DMS53 (cell line): ENCODE measurements around the gene GDF15.
"Not testable (repeated sequence)": the region's sequence is repeated elsewhere in the genome, so short reads cannot be mapped to it uniquely, and the experiment has no call there.

Source experiments
- DNase-seq: peaks from one replicate; lab custom pipeline; 2025; lab: John Stamatoyannopoulos, UW

The GDF15 gene

DNA sequence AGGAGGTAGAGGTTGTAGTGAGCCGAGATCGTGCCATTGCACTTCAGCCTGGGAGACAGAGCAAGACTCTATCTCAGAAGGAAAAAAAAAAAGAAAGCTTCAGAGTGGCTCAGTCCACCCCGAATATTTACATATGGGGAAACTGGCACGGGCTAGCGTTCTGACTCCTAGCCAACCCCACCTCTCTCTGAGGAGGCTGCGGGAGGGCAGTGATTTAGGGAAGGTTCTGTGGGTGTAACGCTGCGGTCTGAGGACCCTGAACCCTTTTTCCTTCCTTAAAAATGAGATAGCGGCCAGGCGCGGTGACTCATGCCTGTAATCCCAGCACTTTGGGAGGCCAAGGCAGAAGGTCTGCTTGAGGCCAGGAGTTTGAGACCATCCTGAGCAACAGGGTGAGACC lies 6.5 kb downstream of the GDF15 start:
- DNase-seq, result no peak

DNA sequence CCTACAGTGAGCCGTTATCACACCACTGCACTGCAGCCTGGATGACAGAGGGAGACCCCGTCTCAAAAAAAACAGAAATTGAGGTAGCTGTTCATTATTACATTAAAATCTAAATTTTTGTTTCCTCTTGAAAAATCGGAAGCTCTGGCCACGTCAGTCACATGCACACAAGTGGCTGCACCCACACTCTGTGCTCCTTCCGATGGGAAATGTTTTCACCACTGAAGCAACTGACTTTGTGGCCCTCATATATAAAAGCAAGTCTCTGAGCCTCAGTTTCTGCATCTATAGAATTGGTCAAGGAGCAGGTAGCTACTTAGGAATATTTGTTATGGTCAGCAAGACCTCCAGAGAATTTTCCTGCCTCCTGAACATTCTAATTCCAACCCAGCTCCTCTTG lies 7.0 kb downstream of the GDF15 start:
- DNase-seq, result no peak

DNA sequence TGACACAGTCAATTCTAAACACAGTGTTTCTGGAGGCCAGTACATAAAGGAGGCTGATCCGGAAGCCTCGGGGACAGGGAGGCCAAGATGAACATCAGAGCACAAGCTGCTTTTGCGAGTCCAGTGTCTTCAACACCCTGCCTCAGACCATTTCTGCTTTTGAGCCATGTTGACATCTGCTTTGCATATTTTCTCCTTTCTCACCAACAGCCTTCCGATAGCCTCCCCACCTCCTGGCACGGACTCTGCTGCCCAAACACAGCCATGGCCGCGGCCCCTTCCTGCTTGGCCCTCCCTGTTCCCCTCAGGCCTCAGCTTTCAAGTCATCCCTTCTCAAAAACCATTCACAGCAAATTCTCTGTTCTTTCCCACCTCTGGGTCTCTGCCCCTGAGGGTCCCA lies 7.9 kb downstream of the GDF15 start:
- DNase-seq, result no peak

DNA sequence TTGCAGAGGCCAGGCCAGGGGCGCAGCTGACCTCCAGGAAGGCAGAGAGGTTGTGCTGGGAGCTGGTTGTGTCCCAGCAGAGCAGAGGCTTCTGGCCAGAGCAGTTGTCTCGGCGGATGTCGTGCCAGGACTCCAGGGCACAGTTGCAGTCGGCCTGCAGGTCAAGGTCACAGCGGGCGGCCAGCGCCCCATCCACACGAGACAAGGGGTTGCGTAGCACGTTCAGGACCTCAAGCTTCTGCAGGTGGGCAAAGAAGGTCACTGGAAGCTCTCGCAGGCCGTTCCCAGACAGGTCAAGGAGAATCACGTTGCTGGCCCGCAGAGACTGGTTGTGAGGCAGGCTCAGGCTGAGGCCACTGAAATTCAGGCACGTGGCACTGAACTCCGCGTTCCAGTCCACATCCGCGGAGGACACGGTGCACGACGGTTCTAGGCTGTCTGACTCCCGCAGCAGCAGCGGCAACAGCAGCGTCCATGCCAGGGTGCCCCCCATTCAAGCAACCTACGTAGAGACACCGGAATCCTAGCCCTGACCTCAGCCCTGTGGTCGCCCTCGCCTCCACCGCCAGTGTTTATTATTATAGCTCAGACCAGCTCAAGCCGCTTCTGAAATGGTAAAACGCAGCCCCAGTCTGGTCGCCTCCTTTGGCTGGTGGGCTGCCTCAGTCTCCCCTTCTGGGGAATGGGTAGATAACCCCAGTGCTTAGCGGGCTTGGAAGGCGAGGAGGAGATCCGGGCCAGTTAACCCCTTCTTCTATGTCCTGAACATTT lies 10.7 kb downstream of the GDF15 start:
- peak; percentile 39 for DNase-seq

DNA sequence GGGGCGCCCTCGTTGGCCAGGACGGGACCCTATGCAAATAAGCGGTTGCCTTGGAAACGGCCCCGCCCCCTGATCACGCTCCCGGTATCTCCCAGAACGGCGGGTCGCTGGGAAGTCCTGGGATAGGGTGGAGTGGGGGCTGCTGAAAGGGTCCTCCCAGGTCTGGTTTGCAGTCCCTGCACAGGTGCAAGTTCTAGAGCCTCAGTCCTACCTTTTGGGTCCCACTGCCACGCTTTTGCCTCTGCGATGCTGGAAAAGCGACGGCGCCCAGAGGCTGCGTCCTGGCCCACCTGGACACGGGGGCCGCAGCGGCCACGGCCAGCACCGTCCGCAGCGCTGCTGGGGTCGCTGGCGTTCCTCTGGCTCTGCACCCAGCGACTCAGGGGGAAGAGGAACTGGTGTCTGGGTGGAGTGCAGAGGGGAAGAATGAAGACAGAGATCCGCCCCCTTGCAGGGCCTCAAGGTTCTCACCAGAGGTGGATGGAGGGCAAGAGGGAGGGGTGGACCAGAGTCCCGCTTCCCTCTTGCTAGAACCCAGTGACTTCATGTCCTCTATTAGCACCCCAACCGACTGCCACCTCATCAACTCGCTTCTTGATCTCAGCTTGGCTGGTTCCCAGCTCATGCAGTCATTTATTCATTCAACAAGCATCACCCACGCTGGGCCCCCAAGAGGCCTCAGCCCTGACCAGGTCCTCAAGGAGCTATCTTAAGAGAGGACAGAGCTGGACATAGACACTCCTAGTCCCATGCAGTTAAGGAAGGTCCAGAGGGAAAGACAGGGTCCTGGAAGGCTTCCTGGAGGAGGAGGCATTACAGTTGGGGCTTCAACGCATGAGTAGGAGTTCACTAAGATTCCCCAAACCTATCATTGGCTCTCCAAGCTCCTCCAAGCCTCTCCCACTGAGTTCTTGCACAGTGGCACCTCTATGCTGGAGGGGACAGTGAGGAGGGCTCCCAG lies 11.6 kb downstream of the GDF15 start, which contains the start of gene LRRC25:
Gene LRRC25, minus strand, starts transcription at position 381 of the 961 bp plus-strand sequence. CDS start 659 bp downstream, outside the sequence.
- peak; percentile 65 for DNase-seq

DNA sequence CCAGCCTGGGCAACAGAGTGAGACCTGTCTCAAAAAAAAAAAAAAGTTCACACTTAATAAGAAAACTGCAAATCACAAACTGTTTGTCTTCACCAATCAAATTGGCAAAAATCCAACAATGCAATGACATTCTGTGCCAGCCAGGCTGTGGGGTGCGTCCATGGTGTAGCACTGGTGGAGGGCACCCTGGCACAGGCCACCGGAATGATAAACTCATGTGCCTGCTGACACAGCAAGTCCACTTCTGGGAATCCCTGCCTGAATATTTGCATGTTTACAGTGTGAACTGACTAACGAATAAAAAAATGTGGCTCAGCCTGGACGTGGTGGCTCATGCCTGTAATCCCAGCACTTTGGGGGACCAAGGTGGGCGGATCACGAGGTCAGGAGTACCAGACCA lies 13.1 kb downstream of the GDF15 start:
- peak; percentile 30 for DNase-seq

DNA sequence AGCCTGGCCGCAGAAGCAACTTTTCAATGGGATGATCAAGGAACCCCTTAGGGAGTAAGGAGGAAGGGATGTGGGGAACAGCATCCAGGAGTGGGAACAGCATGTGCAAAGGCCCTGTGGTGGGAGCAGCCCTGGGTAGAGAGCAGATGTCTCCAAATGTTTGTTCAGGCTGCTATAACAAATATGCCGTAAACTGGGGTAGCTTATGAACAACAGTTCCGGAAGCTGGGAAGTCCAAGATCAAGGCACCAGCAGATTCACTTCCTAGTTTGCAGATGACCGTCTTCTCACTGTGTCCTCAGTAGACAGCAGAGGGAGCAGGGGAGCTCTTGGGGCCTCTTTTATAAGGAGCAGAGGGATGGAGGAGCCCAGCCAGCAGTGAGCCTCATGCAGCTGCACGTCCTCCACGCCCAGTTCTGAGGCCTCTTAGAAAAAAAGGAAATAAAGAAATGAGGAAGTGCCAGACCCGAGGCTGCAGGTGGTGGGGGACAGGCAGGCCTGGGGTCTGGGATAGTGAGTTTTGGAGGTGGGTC lies 15.7 kb downstream of the GDF15 start:
- DNase-seq, result peak; percentile 67

DNA sequence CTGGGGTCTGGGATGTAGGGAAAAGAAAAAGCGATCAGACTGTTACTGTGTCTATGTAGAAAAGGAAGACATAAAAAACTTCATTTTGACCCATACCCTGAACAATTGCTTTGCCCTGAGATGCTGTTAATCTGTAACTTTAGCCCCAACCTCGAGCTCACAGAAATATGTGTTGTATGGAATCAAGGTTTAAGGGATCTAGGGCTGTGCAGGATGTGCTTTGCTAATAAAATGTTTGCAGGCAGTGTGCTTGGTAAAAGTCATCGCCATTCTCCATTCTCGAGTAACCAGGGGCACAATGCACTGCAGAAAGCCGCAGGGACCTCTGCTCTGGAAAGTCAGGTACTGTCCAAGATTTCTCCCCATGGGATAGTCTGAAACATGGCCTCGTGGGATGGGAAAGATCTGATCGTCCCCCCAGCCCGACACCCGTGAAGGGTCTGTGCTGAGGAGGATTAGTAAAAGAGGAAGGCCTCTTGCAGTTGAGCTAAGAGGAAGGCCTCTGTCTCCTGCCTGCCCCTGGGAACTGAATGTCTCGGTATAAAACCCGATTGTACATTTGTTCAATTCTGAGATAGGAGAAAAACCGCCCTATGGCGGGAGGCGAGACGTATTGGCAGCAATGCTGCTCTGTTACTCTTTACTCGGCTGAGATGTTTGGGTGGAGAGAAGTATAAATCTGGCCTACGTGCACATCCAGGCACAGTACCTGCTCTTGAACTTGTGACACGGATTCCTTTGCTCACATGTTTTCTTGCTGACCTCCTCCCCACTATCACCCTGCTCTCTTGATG lies 16.7 kb downstream of the GDF15 start:
- not testable (repeated sequence) for DNase-seq

DNA sequence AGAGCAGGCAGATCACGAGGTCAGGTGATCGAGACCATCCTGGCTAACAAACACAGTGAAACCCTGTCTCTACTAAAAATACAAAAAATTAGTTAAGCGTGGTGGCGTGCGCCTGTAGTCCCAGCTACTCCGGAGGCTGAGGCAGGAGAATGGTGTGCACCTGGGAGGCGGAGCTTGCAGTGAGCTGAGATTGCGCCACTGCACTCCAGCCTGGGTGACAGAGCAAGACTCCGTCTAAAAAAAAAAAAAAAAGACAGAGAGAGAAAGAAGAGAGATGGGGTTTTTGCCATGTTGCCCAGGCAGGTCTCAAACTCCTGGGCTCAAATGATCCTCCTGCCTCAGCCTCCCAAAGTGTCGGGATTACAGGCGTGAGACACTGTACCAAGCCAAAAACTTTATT lies 19.8 kb downstream of the GDF15 start:
- not testable (repeated sequence) for DNase-seq

DNA sequence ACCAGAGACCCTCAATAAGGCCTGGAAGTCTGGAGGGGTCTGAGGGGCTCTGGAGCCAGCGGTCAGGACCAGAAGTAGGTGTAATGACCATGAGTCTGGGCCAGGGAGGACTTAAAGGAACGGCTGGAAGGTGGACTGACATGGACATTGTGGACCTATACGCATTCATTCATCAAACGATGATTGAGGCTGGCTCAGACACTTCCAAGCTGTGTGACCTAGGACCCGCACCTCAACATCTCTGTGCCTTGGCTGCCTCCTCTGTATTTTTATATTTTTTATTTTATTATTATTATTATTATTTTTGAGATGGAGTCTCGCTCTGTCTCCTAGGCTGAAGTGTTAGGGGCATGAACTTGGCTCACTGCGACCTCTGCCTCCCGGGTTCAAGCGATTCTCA lies 20.8 kb downstream of the GDF15 start:
- no peak for DNase-seq

DNA sequence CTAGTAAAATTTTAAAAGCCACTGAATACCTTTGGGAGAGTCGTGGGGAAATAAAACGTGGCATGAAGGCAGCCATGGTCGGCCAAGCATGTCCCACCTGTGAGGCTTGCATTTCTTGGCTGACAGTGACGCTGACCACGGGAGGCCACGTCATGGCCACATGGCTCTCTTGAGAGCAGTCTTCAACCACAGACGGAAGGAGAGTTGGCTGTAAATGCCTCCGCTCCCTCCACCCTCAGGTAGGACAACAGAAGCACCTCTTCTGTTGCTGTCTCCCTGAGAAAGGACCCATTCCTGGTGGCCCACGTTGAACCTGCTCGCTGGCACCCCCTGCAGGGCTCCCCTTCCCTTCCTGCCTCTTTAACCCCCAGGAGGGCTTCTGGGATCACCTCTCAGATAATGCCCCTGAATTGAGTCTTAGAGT lies 22.1 kb downstream of the GDF15 start:
- DNase-seq, result peak; percentile 68

DNA sequence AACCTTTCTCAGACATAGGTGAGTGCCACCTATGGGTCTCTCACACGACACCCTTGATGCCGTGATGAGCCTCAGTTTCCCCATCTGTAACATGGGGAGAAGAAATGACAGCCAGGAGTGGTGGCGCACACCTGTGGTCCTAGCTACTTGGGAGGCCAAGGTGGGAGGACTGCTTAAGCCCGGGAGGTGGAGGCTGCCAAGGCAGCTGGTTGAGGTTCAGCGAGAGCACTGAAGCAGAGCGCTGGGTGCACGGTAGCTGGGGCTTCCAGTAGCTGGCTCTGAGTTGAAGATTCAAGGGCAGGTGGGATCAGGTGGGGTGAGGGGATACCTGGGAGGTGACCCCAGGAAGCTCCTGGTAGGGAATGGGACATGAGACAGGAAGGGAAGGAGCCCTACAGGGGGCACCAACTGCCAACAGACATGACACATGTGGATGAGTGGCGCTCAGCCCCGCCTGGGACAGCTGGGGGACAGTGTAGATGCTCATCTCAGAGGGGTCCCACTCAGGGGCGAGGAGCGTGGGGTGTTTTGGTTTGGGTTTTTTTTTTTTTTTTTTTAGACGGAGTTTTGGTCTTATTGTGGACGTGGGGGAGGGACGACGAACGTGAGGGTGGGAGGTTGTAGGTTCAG lies 26.8 kb downstream of the GDF15 start:
- no peak for DNase-seq

DNA sequence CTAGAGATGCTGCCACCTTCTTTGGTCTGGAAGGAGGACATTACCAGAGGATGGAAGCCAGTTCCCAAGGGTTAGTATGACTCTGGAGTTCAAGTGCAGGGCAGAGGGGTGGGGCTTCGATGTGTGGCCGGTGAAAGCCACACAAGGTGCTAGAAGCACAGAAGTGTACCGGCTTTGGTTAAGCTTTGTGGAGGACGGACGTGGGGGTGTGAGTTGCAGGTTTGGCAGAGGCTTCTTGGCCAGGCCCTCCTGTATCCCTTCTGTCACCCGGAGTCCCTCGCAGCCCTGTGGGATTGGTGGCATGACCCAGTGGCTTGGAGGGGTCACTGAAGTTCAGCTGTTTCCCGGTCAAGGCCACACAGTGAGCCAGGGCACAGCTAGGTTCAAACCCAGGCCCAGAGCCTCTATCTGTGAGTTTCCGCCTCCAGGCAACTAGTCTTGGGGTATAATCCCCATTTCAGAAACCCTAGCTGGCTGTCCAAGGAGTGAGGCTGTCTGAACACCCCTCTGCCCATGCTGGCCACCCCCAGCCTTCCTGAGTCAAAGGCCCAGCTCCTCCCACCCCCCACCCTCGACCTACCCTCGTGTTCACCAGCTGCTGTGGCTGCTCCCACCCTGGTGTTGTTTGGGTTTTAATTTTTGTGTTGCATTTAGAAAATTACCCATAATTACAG lies 28.7 kb downstream of the GDF15 start:
- DNase-seq, result no peak

DNA sequence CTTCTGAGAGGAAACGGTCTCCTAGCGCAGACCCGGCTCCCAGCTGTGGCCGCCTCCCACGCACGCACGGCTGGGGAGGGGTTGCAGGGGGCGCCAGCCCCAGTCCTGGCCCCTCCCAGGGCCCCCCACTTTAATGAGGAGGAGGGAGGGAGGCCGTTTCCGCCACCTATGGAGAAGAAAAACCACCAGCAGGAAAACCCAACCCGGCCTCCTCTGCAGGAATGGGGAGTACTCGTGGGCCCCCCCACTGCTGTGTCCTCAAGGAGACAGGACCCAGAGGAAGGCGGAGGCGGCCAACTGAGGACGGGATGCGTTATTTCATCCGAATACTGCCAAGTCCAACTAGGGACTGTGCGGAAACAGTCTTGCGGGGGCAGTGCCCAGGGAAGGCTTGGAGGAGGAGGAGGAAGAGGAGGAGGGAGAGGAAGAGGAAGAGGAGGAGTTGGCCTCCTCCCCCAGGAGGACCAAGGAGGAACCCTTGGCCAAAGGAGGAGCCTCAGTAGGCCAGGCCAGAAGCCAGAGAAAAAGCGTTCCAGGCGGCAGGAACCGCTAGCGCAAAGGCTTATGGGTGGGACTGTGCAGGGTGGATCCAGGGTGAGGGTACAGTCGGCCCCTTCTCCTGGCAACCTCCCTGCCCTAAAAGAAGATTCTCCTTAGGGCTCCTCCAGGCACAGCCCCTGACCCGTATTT lies 29.4 kb downstream of the GDF15 start:
- DNase-seq, result no peak

DNA sequence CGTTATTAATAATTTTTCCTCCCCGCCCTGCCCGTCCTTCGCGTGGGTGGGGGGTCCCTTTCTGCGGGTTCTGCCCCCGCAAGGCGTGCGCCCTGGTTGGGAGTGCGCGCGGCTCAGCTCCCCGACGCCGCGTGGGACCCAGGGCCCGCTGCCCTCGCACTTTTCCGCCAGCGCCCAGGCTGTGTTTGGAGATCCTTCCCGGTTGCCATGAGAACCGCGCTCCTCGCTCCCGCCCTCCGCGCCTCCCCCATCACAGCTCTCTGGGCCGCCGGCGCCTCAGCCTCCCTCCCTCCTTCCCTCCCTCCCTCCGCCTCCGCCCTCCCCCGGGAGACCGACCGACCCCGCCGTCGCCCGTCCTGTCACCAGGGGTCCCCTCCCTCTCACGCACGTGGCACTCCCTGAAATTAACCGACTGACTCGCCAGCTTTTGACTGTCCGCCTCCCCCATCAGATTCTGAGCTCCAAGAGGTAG lies 30.9 kb downstream of the GDF15 start:
- peak; percentile 95 for DNase-seq

DNA sequence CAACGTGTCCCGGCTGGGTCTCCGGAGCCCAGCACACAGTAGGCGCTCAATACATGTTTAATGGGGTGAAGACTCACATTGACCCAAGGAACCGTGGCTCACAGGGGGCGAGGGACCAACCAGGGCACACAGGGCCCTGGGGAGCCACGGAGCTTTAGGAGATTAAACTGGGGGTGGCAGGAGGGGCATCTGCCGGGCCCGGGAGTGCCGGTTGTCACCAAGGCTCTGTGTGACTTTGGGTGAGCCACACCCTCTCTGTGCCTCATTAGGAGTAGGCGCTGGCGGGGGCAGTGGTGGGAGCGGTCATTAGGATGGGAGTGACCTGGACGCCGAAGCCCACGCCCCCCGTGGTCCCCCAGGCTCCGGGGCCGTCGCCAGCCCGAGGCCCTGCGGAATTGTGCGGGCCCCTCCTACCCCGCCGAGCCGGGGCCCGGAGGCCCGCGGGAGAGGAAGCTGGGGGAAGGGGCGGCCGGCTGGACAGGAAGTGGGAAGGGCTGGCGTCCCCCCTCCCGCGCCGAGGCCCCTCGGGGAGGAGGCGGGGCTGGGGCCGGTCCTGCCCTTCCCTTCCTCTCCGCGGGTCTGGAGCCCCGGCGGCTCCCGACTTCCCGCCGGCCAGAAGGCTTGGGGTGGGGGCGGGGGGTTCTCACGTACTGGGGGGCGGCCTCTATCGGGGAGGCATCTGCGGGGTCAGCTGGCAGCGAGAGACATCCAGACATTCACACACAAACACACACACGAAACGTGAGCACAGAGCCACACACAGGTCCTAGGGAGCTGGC lies 31.5 kb downstream of the GDF15 start:
- DNase-seq, result peak; percentile 90

DNA sequence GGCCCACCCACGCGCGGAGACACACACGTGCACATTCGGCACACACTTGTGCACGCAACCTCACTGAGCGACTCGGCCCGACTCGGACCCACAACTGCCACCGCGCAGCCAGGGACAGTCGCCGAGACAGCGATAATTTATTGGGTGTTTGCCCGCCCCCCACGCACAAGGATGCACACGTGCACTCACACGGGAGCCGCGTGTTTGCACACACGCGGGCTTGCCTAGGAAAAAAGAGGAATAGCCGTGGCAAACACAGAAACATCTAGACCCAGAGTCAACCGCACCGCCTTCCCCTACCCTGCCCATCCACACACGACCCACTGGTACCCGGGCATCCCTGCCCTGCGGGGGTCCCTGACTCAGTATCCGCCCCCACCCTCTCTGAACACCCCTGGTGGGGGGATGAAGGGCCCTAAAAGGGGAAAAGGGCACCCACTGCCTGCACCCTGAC lies 32.1 kb downstream of the GDF15 start:
- peak; percentile 73 for DNase-seq

DNA sequence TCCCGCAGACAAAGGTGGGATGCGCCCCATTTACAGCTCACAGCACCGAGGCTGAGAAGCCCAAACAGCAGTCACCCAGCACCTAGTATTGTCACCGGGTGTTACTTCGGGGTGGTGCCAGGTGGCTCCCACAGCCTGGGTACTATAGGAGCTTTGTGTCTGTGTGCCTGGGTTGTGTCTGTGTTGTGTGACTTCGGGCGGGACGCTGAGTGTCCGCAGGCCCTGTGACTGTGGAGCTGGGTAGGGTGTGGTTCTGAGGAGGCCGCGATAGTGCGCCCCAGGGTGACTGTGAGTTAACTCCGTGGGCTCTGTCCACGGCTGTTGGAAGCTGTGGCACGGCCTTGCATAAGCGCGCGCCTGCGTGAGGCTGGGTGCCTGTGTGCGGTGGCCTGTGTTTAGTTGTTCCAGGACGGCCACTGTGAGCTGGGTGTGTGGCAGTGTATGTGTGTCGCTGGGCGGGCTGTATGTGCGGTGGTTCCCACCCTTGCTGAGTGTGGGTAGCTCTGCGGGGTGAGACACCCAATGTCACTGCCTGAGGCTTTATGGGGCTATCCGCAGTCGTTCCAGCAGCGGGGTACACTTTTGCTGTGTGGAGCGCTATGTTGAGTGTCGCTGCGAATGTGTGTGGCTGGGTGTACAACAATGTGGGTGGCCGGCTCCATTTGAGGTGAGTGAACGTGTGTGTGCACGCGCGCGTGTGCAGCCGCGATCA lies 32.7 kb downstream of the GDF15 start:
- peak; percentile 82 for DNase-seq
